ENCODE data around the gene ABCF3.
A peak's percentile ranks its signal among the peaks of the same experiment; 100 is the strongest.

The ABCF3 gene

DNA sequence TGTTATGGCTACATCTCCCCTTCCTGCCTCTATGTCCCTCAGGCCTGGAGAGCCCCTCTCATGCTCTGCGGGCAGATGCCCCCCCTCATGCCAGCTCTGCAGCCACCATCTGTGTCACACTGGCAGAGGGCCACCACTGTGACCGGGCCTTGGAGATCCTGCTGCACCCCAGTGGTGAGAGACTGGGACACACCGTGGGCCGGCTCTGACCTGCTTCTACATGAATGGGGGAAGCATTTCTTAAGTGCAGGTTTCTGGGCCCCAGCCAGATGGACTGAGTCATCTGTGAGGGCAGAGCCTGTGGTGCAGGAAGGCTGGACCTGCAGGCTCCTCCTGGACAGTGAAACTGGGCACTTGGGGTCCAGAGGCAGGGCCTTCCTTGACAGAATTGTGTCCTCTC is 48.2 kb downstream of the ABCF3 start:
- no peak for DNase-seq

DNA sequence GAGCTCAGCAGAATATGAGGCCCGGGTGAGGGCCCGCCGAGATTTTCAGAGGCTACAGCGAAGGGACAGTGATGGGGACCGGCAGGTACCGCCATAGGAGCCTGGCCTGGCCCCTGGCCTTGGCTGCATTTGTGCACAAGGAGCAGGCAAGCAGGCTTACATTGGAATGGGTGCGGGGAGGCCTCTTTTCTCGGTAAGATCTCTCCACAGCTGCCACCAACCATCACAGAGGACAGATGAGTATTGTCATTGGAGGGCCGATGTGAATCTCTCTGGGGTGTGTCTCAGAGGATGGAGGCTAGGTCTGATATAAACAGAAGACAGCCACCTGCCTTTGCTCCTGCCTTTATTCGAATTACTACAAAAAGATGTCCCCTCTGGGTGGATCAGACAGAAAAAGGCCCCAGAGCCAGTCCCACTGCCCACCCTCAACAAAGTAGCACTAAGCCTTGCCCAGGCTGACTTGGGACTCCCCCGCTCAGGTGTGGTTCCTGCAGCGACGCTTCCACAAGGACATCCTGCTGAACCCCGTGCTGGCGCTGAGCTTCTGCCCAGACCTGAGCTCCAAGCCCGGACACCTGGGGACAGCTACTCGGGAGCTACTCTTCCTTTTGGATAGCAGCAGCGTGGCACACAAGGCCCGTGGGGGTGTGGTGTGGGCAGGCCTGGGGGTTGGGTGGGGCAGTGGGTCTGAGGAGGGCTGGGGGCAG is 48.8 kb downstream of the ABCF3 start:
- DNase-seq, result no peak

DNA sequence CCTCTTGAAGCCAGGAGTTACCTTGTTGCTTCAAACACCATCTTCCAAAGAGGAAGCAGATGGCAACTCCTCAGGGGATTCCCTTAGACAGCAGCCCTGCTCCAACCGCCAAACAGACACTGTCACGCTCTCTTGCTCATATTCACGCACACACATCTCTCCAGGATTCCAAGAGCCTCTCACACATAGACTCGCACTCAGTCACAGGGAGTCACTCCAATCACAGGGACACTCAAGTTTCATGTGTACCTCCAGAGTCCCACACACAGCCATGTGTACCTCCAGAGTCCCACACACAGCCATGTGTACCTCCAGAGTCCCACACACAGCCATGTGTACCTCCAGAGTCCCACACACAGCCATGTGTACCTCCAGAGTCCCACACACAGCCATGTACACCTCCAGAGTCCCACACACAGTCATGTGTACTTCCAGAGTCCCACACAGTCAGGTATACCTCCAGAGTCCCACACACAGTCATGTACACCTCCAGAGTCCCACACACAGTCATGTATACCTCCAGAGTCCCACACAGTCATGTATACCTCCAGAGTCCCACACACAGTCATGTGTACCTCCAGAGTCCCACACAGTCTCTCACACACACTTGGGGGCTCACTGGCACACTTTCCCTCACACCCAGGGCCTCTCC is 49.5 kb downstream of the ABCF3 start:
- DNase-seq, result peak; percentile 61

DNA sequence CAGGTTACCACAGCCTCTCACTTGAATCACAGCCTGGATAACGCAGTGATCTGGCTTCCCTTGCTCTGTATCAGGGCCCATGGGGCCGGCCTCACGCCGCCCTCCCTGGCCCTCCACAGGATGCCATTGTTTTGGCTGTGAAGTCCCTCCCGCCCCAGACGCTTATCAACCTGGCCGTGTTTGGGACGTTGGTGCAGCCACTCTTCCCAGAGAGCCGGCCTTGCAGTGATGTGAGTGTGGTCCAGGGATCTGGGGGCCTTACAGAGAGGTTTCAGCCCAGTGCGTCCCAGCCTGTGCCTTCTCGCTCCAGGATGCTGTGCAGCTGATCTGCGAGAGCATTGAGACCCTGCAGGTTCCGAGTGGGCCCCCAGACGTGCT is 50.0 kb downstream of the ABCF3 start:
- no peak for DNase-seq

DNA sequence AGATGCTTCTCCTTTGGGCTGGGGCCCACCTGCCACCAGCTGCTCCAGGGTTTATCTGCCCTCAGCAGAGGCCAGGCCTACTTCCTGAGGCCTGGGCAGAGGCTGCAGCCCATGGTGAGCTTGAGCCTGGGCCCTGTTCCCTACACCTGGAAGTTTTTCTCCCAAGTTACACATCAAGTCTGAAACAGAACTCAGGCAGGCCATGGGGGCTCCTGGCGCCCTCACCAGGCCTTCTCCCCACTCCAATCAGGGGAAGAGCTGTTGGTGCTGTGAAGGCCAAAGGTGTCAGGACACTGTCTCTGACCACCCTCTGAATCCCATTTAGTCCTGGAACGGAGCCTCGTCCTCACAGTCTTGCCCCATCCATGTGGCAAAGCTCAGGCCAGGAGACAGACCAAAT is 50.6 kb downstream of the ABCF3 start:
- DNase-seq, result no peak

DNA sequence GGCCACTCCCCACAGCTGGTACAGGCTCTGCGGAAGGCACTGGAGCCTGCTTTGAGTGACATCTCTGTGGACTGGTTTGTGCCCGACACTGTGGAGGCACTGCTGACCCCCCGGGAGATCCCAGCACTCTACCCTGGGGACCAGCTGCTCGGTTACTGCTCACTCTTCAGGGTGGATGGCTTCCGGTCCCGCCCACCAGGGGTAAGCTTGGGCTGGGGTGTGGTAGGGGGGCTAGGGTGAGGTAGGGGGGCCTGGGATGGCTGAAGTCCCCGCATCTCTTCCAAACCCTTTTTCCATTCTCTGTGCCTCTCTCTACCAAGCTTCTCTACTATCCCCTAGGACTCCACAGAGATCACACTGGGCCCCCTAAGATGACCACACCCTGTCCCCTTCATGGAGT is 51.2 kb downstream of the ABCF3 start:
- no peak for DNase-seq

DNA sequence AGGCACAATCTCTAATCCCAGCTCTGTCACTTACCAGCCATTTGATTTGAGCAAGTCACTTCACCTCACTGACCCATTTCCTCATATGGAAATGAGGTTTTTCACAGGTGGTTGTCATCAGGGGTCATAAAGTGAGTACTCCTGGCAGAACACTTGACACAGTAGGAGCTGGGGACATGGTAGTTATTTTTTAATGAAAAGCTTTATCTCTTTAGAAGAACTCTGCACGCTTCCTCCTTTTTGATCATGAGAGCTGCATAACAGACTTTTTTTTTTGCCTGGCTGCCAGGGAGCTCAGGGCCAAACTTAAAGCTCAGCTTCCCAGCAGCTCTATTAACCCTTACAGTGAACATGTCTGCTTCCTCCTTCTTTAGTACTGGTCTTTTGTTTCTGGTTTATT is 51.8 kb downstream of the ABCF3 start:
- peak; percentile 62 for DNase-seq

DNA sequence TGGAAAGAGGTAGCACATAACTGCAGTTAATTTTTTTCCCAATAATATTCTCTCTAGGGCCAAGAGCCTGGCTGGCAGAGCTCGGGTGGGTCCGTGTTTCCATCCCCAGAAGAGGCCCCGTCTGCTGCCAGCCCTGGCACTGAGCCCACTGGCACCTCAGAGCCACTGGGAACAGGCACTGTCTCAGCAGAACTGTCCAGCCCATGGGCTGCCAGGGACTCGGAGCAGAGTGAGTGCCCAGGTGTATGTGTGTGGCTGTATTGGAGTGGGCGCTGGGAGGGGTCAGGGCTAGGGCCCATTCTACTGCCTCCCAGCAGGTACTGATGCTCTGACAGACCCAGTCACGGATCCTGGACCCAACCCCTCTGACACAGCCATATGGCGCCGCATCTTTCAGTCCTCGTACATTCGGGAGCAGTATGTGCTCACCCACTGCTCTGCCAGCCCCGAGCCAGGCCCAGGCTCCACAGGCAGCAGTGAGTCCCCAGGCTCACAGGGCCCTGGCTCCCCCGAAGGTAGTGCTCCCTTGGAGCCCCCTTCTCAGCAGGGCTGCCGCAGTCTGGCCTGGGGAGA is 52.3 kb downstream of the ABCF3 start:
- peak; percentile 67 for DNase-seq

DNA sequence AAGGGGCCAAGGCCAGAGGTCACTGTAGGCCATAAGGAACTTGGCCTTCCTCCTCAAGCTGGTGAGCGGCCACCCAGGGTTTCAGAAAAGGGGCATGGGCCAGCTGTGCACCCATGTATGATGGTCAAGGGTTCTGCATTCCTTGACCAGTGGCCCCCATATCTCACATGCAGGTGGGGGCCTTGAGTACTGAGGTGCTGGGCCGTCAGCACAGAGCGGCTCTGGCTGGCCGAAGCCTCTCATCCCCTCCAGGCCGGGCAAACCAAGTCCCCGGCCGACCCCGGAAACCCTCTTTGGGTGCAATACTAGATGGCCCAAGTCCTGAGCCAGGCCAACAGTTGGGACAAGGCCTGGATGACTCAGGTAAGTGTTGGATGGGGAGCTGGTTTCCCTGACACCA is 53.2 kb downstream of the ABCF3 start:
- DNase-seq, result no peak

DNA sequence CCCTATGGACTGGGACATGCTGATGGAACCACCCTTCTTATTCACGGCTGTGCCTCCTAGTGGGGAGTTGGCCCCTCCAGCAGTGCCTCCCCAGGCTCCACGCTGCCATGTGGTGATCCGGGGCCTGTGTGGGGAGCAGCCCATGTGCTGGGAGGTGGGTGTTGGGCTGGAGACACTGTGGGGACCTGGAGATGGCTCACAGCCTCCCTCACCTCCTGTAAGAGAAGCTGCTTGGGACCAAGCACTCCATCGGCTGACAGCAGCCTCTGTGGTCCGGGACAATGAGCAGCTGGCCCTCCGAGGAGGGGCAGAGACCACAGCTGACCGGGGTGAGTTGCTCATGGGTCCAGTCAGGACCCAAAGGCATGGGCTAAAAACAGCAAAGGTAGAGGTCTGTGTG is 53.7 kb downstream of the ABCF3 start:
- no peak for DNase-seq

DNA sequence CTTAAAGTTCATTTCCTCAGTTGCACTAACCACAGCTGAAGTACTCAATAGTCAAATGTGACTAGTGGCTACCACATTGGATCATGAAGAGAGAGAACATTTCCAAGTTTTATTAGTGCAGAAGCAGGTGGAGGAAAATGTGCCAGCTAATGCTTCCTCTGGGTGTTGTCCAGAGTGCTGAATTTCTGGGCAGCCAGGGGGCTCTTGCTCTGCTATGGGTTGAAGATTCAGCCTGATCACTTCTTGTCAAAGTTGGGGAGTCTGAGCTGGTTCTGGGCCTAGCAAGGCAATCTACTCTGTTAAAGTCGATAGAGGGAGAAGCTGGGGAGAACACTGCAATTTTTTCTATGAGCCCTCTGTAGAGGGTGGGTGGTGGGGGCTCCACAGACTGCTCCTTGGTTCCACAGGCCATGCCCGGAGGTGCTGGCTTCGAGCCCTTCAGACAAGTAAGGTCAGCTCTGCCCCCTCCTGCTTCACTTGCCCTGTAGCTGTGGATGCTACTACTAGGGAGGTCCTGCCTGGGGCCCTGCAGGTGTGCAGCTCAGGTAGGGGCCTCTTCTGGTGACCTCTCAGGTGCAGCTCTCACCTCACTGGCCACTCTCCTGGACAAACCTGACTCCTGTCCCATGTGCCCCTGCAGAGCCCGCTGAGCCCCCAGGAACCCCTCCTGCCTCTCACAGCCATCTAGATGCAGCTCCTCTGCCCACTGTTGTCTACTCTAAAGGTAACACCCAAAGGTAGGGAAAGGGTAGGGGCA is 54.6 kb downstream of the ABCF3 start:
- no peak for DNase-seq

DNA sequence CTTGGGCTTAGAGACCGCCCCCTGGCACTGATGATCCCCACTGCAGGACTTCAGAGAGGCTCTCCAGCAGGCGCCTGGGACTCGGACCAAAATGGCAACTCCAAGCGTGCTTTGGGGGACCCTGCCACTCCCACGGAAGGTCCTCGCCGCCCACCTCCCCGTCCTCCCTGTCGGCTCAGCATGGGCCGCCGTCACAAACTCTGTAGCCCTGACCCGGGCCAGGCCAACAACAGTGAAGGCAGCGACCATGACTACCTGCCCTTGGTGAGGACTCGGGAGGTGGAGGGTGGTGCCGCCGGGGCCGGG is 55.1 kb downstream of the ABCF3 start:
- DNase-seq, result no peak

DNA sequence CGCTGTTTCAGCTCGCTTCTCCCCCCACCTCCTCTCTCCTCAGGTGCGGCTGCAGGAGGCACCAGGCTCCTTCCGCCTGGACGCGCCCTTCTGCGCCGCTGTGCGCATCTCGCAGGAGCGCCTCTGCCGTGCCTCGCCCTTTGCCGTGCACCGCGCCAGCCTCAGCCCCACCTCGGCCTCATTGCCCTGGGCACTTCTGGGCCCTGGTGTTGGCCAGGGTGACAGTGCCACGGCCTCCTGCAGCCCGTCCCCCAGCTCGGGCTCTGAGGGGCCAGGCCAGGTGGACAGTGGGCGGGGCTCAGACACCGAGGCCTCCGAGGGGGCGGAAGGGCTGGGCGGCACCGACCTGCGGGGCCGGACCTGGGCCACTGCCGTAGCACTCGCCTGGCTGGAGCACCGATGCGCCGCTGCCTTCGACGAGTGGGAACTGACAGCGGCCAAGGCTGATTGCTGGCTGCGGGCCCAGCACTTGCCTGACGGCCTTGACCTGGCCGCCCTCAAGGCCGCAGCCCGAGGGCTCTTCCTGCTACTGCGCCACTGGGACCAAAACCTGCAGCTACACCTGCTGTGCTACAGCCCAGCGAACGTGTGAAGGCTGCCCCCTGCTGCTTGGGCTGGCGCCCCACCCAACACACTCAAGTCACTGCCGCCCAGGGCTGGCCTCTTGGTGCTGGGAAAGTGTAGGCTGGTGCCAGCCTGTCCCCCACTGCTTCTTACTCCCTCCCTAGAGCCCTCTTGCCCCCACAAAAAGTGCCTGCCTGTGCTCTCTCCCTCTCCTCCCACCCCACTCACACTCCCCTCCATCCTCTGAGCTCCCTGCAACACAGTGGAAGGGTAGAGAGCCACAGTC is 55.7 kb downstream of the ABCF3 start:
- DNase-seq, result no peak

DNA sequence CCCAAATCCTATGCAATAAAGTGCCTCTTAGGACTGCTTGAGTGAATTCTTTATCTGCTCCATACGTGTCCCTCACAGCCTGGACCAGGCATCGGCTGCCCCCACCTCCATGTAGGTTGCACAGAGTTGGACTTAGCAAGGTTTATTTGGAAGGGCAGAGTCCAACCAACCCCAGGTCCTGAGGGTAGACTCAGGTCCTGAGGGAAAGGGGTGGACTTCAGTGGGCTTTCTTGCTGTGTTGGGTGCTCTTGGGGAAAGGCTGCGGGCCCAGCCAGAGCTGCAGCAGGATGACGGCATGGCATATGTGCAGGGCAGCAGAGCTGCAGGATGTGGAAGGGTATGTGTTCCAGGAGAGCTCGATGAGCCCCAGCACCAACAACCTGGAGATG is 56.3 kb downstream of the ABCF3 start:
- no peak for DNase-seq

All from NCI-H1694 treated with DMSO at 0.1 percent for 48 hours (cell line).